Peyer's patch (tissue), 4 donors: ENCODE measurements around the gene SYNGR2.

Experiments
- POLR2A ChIP-seq, 2 donors: fragments of 450-650 bp; IDR thresholded peaks; one replicate each; pipeline ENCODE4 v1.5.1; 2017; ENCODE audit warnings: antibody characterized with exemption in 2 of 2, mild to moderate bottlenecking in 2 of 2, moderate library complexity in 2 of 2
- TF ChIP-seq, protein P1 (sequence below), 6 experiments: fragments of 450-650 bp in 4 of 6; fragments of 200-600 bp in 2 of 6; sonication (generic) in 1 of 6; IDR thresholded peaks; one replicate each; pipeline ENCODE4 v1.5.1; 2017 to 2019; ENCODE audit warnings: antibody characterized with exemption in 6 of 6, mild to moderate bottlenecking in 3 of 6, moderate library complexity in 1 of 6

DNA sequence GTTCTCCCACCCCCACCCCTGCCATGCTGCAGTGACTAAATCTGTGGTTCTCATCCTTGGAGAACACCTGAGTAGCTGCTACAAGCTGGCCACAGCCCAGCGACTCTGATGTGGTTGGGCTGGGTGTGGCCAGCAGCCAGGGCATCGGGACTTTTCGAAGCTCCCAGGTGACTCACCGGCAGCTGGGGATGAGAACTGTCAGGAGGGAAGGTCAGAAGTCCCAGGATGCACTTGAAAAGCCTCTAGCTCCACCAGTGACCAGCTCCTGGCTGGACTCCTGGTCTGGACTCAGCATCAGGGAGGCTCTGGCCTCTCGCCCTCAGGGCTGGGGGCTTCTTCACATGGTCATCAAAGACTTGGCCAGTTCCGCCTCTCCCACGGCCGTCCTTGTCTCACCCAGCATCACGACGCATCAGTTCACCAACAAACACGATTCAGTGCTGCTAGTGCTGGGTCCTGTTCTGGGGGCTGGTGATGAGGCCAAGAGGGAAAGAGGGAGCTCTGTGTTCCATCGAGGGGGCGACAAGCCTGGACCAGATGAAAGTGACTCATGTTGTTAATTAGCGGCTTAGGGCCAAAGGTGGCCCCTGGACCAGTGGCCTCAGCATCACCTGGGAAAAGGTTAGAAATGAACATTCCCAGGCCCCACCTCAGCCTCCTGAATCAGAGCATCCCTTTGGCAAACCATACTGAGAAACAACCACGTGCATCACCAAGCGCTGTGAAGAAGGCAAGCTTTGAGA is 26.1 kb upstream of the SYNGR2 start:
- TF ChIP-seq, protein P1, sequence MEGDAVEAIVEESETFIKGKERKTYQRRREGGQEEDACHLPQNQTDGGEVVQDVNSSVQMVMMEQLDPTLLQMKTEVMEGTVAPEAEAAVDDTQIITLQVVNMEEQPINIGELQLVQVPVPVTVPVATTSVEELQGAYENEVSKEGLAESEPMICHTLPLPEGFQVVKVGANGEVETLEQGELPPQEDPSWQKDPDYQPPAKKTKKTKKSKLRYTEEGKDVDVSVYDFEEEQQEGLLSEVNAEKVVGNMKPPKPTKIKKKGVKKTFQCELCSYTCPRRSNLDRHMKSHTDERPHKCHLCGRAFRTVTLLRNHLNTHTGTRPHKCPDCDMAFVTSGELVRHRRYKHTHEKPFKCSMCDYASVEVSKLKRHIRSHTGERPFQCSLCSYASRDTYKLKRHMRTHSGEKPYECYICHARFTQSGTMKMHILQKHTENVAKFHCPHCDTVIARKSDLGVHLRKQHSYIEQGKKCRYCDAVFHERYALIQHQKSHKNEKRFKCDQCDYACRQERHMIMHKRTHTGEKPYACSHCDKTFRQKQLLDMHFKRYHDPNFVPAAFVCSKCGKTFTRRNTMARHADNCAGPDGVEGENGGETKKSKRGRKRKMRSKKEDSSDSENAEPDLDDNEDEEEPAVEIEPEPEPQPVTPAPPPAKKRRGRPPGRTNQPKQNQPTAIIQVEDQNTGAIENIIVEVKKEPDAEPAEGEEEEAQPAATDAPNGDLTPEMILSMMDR (IDR thresholded peaks at IDR 0.05), result no peak
- TF ChIP-seq POLR2A (IDR thresholded peaks at IDR 0.05), result no peak
